Measurements from ENCODE around the gene WDR3. TPM values are rescaled to one million over a fixed set of nuclear protein-coding genes. Genes with fewer than 3 reads are reported as not detected.

The WDR3 gene
- total RNA-seq: 13.9 and 17.9 TPM in 2 replicates

DNA sequence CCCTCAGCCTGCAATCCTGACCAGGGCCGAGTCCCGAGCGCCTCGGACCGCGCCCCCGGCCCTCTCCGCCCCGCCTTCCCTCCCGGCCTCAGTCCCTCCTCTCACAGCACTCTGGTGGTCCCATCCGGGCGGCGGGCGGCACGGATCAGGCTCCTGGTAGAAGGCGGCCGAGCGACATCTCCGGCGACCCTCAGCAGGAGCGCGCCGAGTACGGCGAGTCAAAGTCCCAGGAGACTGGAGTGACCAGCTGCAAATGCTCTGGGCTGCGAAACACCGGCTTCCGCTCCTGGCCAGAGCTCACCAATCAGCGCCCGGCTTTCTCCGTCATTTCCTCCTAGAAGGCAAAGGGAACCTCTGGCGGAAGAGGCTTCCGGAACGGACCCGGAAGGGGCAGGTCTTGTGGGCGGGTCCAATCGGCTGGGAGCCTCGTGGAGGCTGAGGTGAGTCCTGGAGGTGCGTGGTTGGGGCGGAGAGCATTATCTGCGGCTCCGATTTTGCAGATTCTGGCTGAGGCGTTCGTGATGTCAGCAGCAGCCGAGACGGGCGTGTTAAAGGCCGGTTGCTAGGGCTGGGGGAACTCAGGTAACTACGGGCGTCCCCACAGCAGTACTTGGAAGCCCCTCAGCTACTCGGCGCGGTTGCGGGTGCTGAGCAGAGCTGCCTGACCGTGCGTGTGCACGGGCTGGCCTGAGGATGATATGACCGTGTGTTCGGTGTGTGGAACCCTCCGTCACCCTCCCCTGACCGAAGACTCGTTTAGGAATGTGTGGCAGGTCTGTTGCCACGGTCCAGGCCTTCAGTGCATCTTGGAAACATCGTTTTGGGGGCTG lies at the start of gene WDR3, which contains the start of gene GDAP2:
WDR3 (plus strand) TSS at position 397 of the 830 bp plus-strand sequence. CDS start 3,581 bp downstream, outside the sequence.
GDAP2 (minus strand) TSS at position 279 of the 830 bp plus-strand sequence. CDS start 9,264 bp downstream, outside the sequence.

Other genes starting within 250 kb of the WDR3 start
- 17.9 and 26.3 TPM in 2 replicates for gene GDAP2, start 118 bp upstream of the WDR3 start, total RNA-seq

Data from smooth muscle cell of bladder (primary cell).